ENCODE measurements around the gene KIAA1217. TPM values are rescaled to one million over a fixed set of nuclear protein-coding genes. Genes with fewer than 3 reads are reported as not detected.

The KIAA1217 gene
- total RNA-seq, 2 donors from 2014 or later, result 92.5 to 188 TPM

DNA sequence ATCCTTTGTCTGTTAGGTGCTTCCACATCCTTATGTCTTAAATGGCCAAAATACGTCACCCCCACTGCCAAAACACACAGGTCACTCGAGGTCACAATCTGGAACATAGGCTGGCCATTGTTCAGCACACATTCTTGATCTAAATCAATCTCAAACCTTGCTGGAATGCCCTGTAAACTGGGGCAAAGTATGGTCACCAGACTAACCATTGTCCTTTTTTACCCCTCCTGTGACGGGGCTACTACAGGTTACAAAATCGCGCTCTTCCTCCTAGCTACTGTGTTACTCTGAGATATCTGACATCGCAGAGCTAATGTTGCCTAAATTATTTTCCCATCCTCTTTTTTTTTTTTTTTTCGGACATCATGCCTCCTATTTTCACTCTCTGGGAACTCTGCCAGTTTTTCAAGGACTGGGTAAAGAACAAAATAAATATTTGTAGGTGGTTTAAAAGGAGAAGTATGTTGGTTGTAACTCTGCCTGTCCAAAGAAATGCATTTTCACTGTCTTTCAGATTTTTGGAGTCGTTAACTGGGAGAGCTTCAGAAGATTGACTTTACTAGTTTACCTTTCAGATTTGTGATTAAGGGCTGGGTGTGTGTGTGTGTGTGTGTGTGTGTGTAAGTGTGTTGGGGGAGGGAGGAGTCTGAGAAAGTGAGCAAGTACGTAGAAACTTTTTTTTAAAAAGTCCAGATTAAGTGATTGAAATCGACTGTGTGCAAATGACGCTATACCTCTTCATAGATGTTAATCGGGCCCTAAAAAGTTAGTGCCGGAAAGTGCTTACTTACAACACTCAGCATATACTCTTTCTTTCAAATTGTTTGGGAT, 942 bp upstream of the KIAA1217 start:
- TF ChIP-seq POLR2AphosphoS5 (IDR thresholded peaks at IDR 0.05) (peak; percentile 66), POLR2A (IDR thresholded peaks at IDR 0.05) (no peak)
- TF ChIP-seq, protein P1, sequence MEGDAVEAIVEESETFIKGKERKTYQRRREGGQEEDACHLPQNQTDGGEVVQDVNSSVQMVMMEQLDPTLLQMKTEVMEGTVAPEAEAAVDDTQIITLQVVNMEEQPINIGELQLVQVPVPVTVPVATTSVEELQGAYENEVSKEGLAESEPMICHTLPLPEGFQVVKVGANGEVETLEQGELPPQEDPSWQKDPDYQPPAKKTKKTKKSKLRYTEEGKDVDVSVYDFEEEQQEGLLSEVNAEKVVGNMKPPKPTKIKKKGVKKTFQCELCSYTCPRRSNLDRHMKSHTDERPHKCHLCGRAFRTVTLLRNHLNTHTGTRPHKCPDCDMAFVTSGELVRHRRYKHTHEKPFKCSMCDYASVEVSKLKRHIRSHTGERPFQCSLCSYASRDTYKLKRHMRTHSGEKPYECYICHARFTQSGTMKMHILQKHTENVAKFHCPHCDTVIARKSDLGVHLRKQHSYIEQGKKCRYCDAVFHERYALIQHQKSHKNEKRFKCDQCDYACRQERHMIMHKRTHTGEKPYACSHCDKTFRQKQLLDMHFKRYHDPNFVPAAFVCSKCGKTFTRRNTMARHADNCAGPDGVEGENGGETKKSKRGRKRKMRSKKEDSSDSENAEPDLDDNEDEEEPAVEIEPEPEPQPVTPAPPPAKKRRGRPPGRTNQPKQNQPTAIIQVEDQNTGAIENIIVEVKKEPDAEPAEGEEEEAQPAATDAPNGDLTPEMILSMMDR (IDR thresholded peaks at IDR 0.05), result no peak
- peak overlapping the region; percentile 48 to 56 for H3K4me3 ChIP-seq
- intact Hi-C loops (cut with DNase I), result loop anchor here (5.0 to 10.0 kb wide), 2 partner anchors 154 to 297 kb away; no protein-coding TSS in a partner anchor
- peaks cover 12% of the 10 kb centered on the region for H3K4me1 ChIP-seq (replicated peaks)
- no peaks in the 10 kb centered on the region for H3K27me3 ChIP-seq (replicated peaks; ENCODE audit: insufficient read depth)
- H3K27ac ChIP-seq, result peak overlapping the region; percentile 90 to 91
- no peaks in the 10 kb centered on the region for H3K36me3 ChIP-seq
- no peaks in the 10 kb centered on the region for H3K9me3 ChIP-seq
- DNase-seq (ENCODE audit: low spot score), result peak; percentile 63
- 16% methylated on average over 13 of the region's 13 CpGs for WGBS

DNA sequence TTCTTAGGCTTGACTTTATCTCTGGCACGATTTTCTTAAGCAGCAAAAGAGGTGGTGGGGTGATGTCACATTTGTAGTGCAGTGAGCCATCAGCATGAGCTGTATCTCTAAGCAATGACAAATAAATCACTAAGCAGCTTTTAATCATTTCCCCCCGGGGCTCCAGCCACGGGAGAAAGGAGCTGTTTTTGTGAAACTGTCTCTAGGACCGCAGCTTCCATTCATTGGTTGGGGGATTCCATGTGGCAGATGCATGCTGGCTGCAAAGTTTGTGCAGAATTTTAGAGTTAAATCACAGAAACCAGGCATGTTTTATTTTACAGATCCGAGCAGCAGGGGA, 464 bp downstream of the KIAA1217 start:
- Histone ChIP-seq H3K36me3 (no peaks in the 10 kb centered on the region), H3K4me3 (peak overlapping the region; percentile 48 to 56), H3K4me1 (replicated peaks) (peaks cover 12% of the 10 kb centered on the region), H3K9me3 (no peaks in the 10 kb centered on the region), H3K27me3 (replicated peaks; ENCODE audit: insufficient read depth) (no peaks in the 10 kb centered on the region), H3K27ac (peak overlapping the region; percentile 90 to 91)
- TF ChIP-seq POLR2AphosphoS5 (IDR thresholded peaks at IDR 0.05) (no peak), POLR2A (IDR thresholded peaks at IDR 0.05) (no peak)
- TF ChIP-seq, protein P1 (IDR thresholded peaks at IDR 0.05), result no peak
- WGBS, result 2% methylated on average over 5 of the region's 5 CpGs
- intact Hi-C loops (cut with DNase I), result loop anchor here (5.0 to 10.0 kb wide), 2 partner anchors 153 to 295 kb away; no protein-coding TSS in a partner anchor
- no peak for DNase-seq (ENCODE audit: low spot score)

DNA sequence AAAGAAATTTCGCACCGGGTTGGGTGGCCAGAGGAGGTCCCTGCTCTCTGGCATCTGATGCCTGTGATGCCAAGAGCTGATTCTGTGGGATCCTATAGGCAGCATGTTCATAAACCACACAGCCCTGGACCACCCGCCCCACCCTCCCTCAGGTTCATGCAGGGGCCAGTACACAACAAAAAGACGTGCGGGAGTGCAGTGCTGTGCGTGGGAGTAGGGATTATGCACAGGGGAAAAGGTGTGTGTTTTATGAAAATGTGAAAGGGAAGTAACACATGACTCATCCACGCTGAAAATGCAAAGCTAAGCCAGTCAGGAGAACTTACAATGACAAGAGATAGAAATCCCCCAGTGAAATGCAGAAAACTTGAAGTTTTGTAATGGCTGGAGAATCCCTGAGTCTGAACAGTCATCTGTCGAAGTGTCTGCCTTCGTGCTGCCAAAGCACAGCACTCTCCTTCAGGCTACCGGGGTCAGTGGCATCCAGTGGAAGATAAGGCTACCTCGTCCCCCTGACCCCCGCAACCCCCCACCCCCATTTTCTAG, 1.1 kb downstream of the KIAA1217 start:
- no peaks in the 10 kb centered on the region for H3K27me3 ChIP-seq (replicated peaks; ENCODE audit: insufficient read depth)
- DNase-seq (ENCODE audit: low spot score), result peak; percentile 19
- no peaks in the 10 kb centered on the region for H3K9me3 ChIP-seq
- H3K4me3 ChIP-seq, result peak overlapping the region; percentile 48 to 56
- no peaks in the 10 kb centered on the region for H3K36me3 ChIP-seq
- intact Hi-C loops (cut with DNase I), result loop anchor here (5.0 to 10.0 kb wide), 2 partner anchors 152 to 295 kb away; no protein-coding TSS in a partner anchor
- TF ChIP-seq POLR2AphosphoS5 (IDR thresholded peaks at IDR 0.05), result peak; percentile 3
- TF ChIP-seq, protein P1 (IDR thresholded peaks at IDR 0.05), result no peak
- TF ChIP-seq POLR2A (IDR thresholded peaks at IDR 0.05), result no peak
- WGBS, result 7% methylated on average over 12 of the region's 12 CpGs
- H3K27ac ChIP-seq, result peak overlapping the region; percentile 90 to 91
- peaks cover 12% of the 10 kb centered on the region for H3K4me1 ChIP-seq (replicated peaks)

DNA sequence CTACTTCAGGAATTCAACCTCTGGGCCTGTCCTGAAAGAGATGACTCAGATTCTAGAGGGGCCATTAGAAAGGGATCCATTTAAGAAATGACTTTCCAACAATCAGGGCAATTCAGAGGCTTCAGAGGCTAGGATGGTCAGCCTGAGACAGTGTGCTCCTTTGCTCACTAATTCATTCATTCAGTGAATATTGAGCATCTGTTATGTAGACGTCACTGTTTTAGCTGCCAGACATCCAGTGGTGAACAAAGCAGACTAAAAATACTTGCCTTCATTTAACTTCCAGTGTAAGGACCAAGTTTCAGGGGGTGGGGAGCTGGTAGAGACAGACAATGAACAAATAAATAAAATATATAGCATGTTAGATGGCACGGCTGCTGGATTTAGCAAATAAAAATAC, 1.6 kb downstream of the KIAA1217 start:
- Histone ChIP-seq H3K9me3 (no peaks in the 10 kb centered on the region), H3K36me3 (no peaks in the 10 kb centered on the region), H3K27me3 (replicated peaks; ENCODE audit: insufficient read depth) (no peaks in the 10 kb centered on the region), H3K4me1 (replicated peaks) (peaks cover 12% of the 10 kb centered on the region), H3K27ac (peak overlapping the region; percentile 90 to 91), H3K4me3 (peak overlapping the region; percentile 48 to 56)
- 58% methylated on average over 2 of the region's 2 CpGs for WGBS
- TF ChIP-seq POLR2A (IDR thresholded peaks at IDR 0.05), result no peak
- TF ChIP-seq, protein P1 (IDR thresholded peaks at IDR 0.05), result no peak
- TF ChIP-seq POLR2AphosphoS5 (IDR thresholded peaks at IDR 0.05), result no peak
- DNase-seq (ENCODE audit: low spot score), result no peak
- intact Hi-C loops (cut with DNase I), result no loop called here

All from prostate gland (tissue), 2 donors.